ENCODE results near the gene HDAC4.

Gene HDAC4

DNA sequence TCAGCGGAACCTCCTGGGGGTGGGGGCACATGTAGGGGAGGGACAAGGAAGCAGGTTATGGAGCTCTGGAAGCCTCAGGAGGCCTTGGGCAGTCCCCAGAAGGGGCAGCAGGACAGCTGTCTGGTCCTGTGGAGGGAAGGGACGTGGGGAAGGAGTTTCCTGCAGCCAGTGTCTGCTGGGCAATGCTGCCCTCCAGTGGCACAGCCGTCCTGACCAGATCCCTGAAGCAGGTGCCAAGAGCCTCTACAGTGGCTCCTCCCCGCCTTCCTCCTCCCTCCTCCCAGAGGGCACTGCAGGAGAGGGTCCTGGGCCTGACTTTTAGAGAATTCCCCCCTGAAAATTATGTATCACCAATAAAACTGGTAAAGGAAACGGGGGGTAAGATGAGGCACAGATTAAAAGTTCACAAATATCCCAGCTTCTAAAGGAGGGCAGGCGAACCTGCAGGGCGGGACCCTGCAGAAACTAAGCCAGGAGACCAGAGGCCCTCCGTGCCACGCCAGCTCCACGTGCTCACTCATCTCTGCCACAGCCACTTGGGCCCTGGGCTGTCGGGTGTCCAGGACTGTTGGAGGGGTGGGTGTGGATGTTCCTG is 294.4 kb downstream of the HDAC4 start:
- DNase-seq (ENCODE audit: low spot score): peak; percentile 93

DNA sequence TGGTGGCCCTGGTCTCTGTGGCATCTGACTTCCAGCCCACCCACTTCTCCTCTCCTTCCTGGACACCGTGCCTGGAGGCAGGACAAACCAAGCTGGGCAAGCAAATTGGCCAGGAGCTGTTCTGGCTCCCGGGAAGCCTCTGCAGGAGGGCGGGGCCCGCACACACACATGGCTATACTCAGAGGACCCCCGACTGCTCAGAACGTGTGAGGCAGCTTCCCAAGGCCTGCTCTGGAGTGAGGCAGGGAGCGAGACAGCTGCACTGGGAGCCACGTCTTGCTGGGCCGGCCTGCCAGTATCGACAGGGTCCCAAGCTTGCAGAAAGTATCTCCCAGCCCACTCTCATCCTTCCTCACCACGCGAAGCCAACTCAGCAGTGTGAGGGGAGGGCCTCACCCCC is 295.6 kb downstream of the HDAC4 start:
- DNase-seq (ENCODE audit: low spot score): no peak

DNA sequence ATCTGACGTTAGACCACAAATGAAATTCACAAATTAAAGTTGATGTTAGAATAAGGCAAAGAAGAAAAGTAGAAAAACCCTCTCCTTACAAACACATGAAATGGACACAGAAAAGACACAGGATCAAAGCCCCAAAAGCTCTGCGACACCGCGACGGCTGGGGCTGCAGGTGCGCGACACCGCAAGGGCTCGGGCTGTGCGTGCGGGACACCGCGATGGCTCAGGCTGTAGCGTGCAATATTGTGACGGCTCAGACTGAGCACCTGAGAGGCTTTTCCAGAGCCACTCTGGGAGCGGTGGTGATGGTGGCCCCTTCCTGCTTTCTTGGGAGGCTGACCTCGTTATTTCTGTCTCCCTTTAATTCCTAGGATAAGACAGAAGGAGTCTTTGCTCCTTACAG is 296.0 kb downstream of the HDAC4 start:
- DNase-seq (ENCODE audit: low spot score): no peak

DNA sequence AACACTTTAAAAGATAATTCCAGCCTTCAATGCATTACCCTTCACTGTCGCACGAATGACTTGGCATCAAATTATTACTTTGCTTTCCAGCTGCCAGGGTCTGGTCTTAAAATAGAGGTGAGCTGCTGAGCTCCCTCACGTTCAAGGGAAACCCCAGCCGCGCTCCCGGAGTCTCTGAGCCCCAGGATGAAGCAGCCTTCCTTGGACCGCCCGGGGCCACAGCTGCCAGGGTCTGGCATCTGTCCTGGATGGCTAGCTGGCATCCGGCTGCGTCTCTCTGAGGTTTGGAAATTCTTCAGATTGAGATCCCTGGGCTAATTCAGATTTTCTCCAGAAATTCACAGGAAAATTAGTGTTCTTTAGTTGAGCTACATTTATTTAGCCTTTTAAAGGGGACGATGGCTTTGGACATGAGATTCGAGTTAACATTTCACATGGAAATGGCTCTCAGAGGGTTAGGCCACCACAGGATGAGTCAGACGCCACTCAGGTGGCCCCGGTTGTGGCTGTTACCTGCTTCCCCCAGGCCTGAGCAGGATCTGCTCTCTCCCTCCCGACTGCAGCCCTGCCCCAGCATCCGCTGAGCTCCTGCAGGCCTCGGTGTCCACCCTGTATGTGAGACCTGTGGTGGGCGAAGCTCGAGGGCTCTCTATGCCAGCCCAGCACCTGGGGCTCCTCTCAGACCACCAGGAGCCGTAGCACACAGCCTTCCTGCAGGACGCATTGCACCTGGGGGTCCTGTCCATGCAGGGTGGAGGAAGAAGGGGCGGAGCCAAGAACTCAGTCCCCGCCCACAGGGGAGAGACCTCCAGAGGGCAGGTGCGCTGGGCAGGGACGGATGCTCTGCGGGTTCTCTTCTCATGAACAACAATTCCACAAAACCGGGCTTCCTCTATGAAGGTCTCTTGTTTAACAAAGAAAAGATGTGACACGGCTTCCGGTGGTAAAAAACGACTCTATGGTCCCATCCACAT is 297.4 kb downstream of the HDAC4 start:
- no peak for DNase-seq (ENCODE audit: low spot score)

DNA sequence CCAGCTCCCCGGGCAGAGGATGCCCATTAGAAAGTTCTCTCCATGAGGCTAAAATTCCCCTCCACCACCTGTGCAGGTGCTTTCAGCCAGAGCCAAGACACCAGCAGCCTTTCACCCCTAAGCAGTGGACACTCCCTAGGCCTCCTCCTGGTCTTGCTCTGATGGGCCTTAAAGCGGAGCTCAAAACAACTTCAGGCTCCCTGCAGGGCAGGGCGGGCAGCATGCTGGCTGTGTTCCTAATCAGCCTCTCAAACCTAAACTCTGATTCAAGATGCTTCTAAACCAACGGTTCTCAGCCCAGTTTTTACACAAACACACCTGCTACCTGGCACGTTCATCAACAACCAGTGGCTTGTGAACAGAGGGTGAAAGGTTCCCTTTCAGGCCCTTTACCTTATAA is 298.6 kb downstream of the HDAC4 start:
- DNase-seq (ENCODE audit: low spot score): no peak

DNA sequence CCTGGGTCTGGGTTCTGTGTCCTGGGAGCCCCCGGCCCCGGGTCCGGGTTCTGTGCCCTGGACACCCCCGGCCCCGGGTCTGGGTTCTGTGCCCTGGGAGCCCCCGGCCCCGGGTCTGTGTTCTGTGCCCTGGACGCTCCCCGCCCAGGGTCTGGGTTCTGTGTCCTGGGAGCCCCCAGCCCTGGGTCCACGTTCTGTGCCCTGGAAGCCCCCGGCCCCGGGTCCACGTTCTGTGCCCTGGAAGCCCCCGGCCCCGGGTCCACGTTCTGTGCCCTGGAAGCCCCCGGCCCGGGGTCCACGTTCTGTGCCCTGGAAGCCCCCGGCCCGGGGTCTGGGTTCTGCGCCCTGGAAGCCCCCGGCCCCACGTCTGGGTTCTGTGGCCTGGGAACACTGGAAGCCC is 299.0 kb downstream of the HDAC4 start:
- DNase-seq (ENCODE audit: low spot score): no peak

DNA sequence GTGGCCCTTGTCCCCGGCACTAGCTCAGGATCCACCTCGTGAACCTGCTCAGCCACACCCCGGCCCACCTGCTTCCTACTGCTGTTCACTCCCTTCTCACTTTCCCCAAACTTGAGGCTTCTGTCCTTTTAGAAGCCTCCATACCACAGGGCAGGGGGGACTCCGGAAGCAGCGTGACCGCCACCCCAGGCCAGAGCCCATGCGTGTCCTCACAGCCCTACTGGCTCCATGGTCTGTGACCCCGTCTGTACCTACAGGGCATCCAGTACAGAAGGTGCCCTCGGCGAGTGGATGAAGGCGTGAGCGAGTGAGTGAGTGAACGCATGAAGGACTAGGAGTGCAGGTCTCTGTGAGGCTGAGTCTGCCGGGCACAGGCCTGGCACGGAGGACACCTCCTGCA is 299.7 kb downstream of the HDAC4 start:
- DNase-seq (ENCODE audit: low spot score): no peak

DNA sequence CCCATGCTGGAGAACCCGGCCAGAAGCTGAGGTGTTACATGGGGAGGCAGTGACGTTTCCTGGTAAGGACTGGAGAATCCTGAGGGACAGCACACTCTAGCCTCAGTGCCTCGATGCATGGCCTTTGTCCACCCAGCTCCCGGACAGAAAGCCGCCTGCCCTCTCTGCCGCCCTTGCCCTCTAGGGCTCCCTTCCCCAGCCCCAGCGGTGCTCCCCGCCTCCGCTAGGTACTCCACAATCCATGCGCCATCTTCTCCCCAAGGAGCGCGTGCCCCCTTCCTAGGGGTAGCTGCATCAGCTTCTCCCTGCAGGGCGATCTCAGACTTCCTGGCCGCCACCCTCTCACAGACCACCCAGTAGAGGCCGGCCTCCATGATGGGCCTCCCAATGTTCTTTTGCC is 301.3 kb downstream of the HDAC4 start:
- no peak for DNase-seq (ENCODE audit: low spot score)

DNA sequence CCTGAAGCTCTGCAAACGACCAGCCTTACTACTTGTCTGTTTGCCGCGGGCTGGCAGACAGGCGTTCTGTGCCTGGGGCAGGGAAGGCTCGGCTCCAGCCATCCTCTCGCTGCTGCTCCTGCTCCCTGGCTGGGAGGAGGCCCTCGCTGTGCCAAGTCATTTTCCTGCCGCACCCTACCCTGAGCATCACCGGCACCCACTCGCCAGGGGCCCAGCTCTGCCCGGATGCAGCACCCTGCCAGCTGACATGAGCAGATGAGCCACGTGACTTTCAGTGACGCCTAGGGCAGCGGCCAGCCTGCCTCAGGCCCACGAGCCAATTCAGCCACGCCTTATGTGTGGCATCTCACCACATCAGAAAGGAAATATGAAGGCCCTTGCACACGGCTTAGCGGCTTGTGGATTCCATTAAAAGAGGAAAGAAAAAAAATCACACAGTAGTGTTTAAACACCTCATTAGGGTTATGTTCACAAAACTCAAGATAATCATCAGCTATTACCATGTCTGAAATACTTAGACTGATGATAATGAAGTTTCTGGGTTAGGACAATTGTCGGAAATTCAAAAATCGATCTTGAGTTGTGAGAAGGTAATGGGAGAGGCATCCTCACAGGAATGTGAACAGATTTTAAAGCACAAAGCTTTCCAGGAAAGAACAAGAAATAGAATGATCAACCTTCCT is 302.4 kb downstream of the HDAC4 start:
- DNase-seq (ENCODE audit: low spot score): peak; percentile 43

DNA sequence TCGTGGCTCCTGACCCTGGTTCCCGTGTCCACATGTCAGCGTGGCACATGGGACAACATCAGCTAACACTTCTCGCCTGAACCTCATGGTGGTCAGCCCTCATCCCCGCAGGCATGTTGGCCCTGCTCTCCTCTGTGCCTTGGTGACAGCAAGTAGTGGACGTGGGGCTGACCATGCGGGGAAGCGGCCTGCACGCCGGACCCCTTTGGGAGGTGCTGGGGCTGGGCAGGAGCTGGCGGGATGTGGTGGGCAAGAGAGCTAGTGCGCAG is 303.5 kb downstream of the HDAC4 start:
- DNase-seq (ENCODE audit: low spot score): no peak

DNA sequence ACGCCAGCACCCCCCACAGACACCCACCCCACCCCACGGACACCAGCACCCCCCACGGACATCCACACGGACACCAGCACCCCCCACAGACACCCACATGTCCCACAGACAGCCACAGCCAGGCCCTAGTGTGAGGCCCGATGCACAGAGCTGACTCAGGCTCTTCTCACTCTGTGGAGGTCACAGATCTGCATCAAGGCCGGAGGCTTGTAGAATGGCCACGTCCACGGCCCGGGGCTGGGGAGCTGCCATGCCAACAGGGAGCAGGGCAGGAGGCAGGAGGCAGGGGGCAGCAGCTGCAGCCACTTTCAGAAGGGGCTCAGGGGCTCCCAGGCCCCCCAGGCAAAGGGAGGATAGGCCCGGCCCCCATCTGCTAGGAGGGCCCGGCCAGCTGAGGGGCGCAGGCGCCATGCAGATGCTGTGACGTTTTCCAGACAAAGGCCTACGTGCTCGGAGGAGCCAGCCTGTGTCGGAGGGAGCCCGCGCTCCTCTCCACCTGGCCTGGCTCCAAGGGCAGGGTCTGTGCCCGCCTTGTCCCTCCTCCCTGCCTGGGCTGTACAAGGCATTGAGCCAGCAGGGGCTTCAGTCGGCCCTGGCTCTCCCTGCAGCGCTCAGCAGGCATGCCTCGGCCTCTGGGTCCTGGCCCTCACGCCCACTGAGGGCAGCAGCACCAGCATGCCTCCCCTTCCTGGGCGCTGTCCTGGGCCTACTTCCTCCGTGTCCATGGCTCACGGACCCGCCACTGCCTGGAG is 304.0 kb downstream of the HDAC4 start:
- DNase-seq (ENCODE audit: low spot score): no peak

DNA sequence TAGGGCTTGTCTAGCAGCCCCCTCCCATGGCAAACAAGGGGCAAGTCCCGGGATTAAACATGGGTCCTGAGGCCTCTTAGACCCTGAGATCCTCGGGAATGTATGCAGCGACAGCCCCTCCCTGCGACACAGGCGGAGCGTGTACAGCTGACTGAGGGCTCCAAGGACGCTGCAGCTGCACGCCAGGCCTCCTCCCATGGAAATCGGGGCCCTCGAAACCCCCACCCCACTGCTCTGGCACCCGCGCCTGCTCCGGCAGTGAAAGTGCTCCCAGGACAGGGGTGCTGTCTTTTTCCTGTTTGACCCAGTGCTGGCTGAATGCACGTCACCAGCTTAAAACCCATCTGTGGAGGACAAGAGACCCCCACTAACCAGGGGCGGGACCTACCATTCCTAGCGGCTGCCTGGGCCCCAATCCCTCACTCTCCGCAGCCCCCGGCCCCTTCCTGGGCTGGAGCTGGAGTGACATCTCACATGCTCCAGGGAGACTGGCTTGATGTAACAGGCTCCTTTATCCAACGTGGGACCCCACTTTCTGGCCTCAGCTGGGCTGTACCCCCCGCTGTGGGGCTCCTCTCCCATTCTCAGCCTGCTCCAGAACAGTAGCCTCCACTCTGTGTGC is 305.2 kb downstream of the HDAC4 start:
- DNase-seq (ENCODE audit: low spot score): no peak

DNA sequence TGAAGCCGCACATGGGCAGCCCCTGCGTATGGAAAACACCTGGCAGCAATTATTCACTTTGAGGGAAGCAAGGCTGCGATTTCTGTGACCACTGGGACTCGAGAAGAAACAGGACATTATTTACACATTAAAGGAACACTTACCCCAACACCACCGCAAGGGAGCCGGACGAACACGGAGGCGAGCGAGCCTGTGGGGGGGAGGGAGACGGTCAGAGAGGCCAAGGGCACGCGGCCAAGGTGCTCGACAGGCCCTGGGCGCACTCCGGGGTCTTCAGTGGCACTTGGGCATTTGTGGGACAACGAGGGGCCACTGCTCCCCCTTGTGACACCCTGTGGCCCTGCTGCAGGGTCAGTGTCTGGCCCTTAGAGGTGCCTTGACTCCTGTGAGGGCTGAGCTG is 306.0 kb downstream of the HDAC4 start:
- no peak for DNase-seq (ENCODE audit: low spot score)

DNA sequence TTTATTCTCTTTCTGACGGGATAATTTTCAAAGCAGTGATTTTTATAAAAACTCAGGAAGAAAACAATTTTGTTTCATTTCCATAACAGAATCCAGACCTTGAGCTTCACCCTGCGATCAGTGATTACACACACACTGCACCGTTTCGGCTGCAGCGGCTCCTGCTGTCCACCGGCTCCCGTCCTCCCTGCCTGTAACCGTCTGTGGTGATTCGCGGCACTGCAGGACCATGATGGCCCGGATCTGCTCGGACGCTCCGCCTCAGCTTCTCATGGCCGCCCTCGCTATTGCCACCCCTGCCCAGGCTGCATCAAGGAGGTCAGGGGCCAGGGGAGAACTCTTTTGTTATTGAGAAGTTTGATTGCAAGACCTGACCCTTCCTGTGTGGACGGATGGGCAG is 306.9 kb downstream of the HDAC4 start:
- peak; percentile 73 for DNase-seq (ENCODE audit: low spot score)

DNA sequence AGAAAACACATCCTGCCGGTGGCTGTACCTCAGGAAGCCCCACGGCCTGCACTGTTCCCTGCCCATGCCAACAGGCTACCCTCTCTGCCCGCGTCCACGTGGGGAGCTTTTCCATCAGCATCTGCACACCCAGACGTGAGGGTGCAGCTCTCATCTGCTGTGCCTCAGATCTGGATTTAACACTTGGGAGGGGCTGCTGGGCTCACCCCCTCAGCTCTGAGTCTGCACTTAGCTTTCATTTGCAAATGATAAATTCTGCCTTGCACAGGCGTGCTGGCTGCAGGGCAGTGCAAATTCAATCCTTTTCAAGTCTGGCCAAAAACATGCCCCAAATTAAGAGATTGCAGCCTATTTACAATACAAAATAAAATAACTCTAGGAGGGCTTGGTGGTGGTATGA is 307.3 kb downstream of the HDAC4 start:
- no peak for DNase-seq (ENCODE audit: low spot score)

DNA sequence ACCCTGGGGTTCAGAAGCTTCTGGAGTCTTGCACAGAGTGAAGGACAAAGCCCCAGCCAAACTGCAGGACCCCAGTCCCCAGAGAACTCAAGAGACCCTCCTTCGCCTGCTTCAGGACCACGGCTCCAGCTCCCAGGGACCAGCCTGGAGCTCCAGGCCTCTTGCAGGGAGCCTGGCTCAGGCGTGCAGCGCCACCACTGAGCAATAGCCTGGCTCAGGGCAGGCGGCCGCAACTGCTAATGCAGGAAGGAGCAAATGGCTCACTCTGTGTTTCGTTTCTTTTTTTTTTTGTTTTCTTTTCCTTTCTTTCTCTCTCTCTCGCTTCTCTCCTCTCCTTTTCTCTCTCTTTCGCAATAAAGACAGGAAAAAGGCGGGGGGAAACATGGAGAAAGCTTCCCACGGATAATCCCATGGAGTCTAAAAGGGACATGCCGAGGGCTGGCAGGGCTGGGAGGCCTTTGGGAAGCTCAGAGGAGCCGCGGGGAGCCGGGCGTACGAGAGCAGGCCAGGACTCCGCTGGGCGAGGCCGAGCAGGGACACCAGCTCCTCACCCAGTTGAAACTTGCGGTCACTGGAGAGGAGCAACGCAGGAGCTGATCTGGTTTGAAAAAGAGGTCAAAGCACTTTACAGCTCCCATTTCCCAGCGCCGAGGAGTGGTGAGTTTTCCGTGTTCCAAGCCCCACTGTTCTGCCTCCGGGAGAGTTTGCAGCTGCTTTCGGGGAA is 308.1 kb downstream of the HDAC4 start:
- DNase-seq (ENCODE audit: low spot score): peak; percentile 44

DNA sequence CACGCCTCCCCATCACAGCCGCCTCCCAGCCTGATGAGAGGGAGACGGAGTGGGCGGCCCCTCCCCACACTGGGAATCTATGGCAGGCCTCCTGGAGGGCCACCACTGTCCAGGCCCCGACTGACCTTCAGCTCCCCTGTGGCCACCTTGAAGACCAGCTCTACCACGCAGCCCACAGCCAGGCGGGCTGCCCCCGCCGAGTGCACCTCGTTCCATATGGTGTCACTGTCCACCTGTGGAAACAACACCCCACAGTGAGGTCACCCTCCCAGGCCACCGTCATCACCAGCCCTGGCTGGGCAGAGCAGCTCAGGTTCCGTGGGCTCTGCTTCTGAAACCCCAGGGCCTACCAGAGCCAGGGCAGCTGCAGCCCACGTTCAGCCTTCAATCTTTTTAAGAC is 310.9 kb downstream of the HDAC4 start:
- no peak for DNase-seq (ENCODE audit: low spot score)

DNA sequence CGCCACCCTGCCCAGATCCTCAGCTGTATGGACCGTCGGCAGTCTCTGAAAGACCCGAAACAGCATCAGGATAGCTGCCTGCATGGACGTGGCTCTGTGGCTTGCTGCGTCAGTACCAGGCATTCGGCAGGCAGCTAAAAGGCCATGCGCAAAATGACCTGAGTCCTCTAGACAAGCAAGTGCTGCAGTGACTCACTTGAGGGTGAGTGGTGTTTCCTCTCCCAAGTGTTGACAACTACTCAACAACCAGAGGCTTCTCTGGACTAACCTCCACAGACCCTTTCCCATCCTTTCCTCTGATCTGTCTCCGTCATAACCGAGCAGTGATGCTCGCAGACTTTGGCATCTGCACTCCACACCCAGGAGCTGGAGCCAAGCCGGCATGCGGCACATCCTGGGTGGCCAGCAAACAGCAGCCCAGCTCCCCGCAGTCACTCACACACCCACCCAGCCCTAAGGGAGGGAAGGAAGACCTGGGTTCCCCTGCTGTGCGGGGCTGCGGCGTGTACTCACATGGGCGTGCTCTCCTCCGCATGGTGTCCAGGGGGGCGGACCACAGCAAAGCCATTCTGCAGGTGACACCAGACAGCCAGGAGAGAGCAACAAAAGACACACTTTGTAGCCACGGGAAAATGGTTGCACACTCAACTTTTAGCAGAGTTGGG is 313.6 kb downstream of the HDAC4 start:
- DNase-seq (ENCODE audit: low spot score): no peak

DNA sequence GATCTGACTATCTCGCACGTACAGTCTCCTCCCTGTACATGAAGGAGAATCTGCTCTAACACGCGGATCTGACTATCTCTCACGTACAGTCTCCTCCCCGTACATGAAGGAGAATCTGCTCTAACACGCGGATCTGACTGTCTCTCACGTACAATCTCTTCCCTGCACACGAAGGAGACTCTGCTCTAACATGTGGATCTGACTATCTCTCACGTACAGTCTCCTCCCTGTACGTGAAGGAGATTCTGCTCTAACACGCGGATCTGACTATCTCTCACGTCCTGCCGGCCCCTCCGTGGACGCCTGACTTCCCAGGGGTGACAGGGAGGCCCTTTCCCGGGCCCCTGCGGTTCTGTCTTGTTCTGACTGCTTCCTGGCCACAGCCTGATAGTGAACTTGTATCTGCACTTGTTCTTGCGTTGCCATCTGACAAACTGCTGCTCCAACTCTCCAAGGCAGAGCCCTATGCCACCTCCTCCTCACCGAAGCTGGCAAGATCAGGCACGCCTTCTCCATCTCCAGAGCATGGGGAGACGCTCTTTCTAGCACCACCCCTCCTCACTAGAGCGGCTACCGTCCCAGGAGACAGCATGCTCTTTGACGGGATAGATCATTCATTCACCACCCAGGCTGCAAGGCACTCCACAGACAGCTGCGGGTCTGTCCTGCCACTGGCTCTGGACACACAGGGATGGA is 314.3 kb downstream of the HDAC4 start:
- no peak for DNase-seq (ENCODE audit: low spot score)
